ENCODE measurements around the gene PCDH20.
"Not testable (repeated sequence)": the region's sequence is repeated elsewhere in the genome, so short reads cannot be mapped to it uniquely, and the experiment has no call there.

Gene PCDH20

GRCh38 chr13:61415749-61416148 is at the start of gene PCDH20:
Gene PCDH20, minus strand, starts transcription at chr13:61415849. Its CDS starts 691 bp downstream, at chr13:61415158.
- no peak for DNase-seq (ENCODE audit: low read depth)

GRCh38 chr13:61463024-61463423 is 47.4 kb upstream of the PCDH20 start:
- DNase-seq (ENCODE audit: low read depth) = no peak

- DNase-seq (ENCODE audit: low read depth) = no peak
Observed at GRCh38 chr13:61453121-61453520, 37.5 kb upstream of the PCDH20 start.

GRCh38 chr13:61432029-61432428 is 16.4 kb upstream of the PCDH20 start:
- DNase-seq (ENCODE audit: low read depth) = no peak

- DNase-seq (ENCODE audit: low read depth) = no peak
Observed at GRCh38 chr13:61423915-61424314, 8.3 kb upstream of the PCDH20 start.

GRCh38 chr13:61417086-61417570 is 1.5 kb upstream of the PCDH20 start:
- no peak for DNase-seq (ENCODE audit: low read depth)

GRCh38 chr13:61415058-61415721 is 459 bp downstream of the PCDH20 start:
- no peak for DNase-seq (ENCODE audit: low read depth)

- no peak for DNase-seq (ENCODE audit: low read depth)
Observed at GRCh38 chr13:61414686-61415057, 977 bp downstream of the PCDH20 start.

- no peak for DNase-seq (ENCODE audit: low read depth)
Observed at GRCh38 chr13:61413572-61414535, 1.8 kb downstream of the PCDH20 start.

GRCh38 chr13:61410669-61411297 is 4.9 kb downstream of the PCDH20 start:
- no peak for DNase-seq (ENCODE audit: low read depth)

- DNase-seq (ENCODE audit: low read depth) = no peak
Observed at GRCh38 chr13:61410266-61410665, 5.4 kb downstream of the PCDH20 start.

- DNase-seq (ENCODE audit: low read depth) = no peak
Observed at GRCh38 chr13:61408571-61408970, 7.1 kb downstream of the PCDH20 start.

- DNase-seq (ENCODE audit: low read depth) = no peak
Observed at GRCh38 chr13:61406275-61406674, 9.4 kb downstream of the PCDH20 start.

GRCh38 chr13:61396121-61396520 is 19.5 kb downstream of the PCDH20 start:
- no peak for DNase-seq (ENCODE audit: low read depth)

GRCh38 chr13:61391426-61391825 is 24.2 kb downstream of the PCDH20 start:
- no peak for DNase-seq (ENCODE audit: low read depth)

- no peak for DNase-seq (ENCODE audit: low read depth)
Observed at GRCh38 chr13:61387694-61388093, 28.0 kb downstream of the PCDH20 start.

- no peak for DNase-seq (ENCODE audit: low read depth)
Observed at GRCh38 chr13:61383111-61383510, 32.5 kb downstream of the PCDH20 start.

- no peak for DNase-seq (ENCODE audit: low read depth)
Observed at GRCh38 chr13:61370520-61370919, 45.1 kb downstream of the PCDH20 start.

GRCh38 chr13:61364690-61365089 is 51.0 kb downstream of the PCDH20 start:
- DNase-seq (ENCODE audit: low read depth) = not testable (repeated sequence)

GRCh38 chr13:61362522-61362921 is 53.1 kb downstream of the PCDH20 start:
- DNase-seq (ENCODE audit: low read depth) = no peak

Data from fibroblast of gingiva (primary cell).